OCI-LY3 (cell line): Measurements from ENCODE around the gene MCAT.
A peak's percentile ranks its signal among the peaks of the same experiment; 100 is the strongest.

Experiments
- H2AFZ ChIP-seq: fragments of 200-600, 300-600 bp; shearing (Covaris generic); 2 replicates; pipeline ENCODE4 v1.6.0; 2014; ENCODE audit warnings: antibody characterized with exemption, low read depth, low read length
- H3K27ac ChIP-seq: fragments of 200-600, 300-600 bp; sonication (generic); 2 replicates; pipeline ENCODE4 v1.5.1; 2014; ENCODE audit warnings: mild to moderate bottlenecking, low read length, moderate library complexity, mixed read lengths
- H3K27me3 ChIP-seq: fragments of 200-600, 300-600 bp; sonication (generic); 2 replicates; pipeline ENCODE4 v1.6.1; 2014; ENCODE audit warnings: low read depth, low read length, mixed read lengths
- H3K36me3 ChIP-seq: fragments of 200-600, 300-600 bp; sonication (generic); replicated peaks from 2 replicates; pipeline ENCODE3; 2014; ENCODE audit warnings: low read depth, low read length, mixed read lengths
- H3K4me1 ChIP-seq: fragments of 300-600, 200-600 bp; sonication (generic); 2 replicates; pipeline ENCODE4 v1.6.1; 2014; ENCODE audit warnings: low read length, mixed read lengths
- H3K4me2 ChIP-seq: fragments of 200-600, 300-600 bp; sonication (generic); 2 replicates; pipeline ENCODE4 v1.6.1; 2014; ENCODE audit warnings: low read length, mixed read lengths
- H3K4me3 ChIP-seq: fragments of 300-600, 200-600 bp; sonication (generic); 2 replicates; pipeline ENCODE4 v1.5.1; 2014; ENCODE audit warnings: antibody characterized with exemption, mild to moderate bottlenecking, low read length, moderate library complexity
- H3K79me2 ChIP-seq: fragments of 300-600, 200-600 bp; shearing (Covaris generic); 2 replicates; pipeline ENCODE4 v1.6.1; 2014; ENCODE audit warnings: mild to moderate bottlenecking, low read length, mixed read lengths
- H3K9ac ChIP-seq: fragments of 300-600, 200-600 bp; shearing (Covaris generic); 2 replicates; pipeline ENCODE4 v1.6.0; 2014; ENCODE audit warnings: mild to moderate bottlenecking, low read length, moderate library complexity
- H3K9me3 ChIP-seq: fragments of 200-600, 300-600 bp; shearing (Covaris generic); 2 replicates; pipeline ENCODE4 v1.6.1; 2014; ENCODE audit warnings: low read length, mixed read lengths; ENCODE audit not compliant: insufficient read depth
- H4K20me1 ChIP-seq: fragments of 200-600, 300-600 bp; sonication (generic); 2 replicates; pipeline ENCODE4 v1.6.1; 2016; ENCODE audit warnings: low read length, mixed read lengths; ENCODE audit not compliant: insufficient read depth
- CTCF ChIP-seq: fragments of 200-600, 300-600 bp; sonication (generic); IDR thresholded peaks from 2 replicates; pipeline ENCODE4 v1.5.1; 2014; ENCODE audit warnings: antibody characterized with exemption, low read length, low read depth
- EZH2phosphoT487 ChIP-seq: fragments of 200-600 bp; shearing (Covaris generic); IDR thresholded peaks from 2 replicates; pipeline ENCODE4 v1.6.1; 2018; ENCODE audit warnings: antibody characterized with exemption, mixed run types, low read depth

Gene MCAT

DNA sequence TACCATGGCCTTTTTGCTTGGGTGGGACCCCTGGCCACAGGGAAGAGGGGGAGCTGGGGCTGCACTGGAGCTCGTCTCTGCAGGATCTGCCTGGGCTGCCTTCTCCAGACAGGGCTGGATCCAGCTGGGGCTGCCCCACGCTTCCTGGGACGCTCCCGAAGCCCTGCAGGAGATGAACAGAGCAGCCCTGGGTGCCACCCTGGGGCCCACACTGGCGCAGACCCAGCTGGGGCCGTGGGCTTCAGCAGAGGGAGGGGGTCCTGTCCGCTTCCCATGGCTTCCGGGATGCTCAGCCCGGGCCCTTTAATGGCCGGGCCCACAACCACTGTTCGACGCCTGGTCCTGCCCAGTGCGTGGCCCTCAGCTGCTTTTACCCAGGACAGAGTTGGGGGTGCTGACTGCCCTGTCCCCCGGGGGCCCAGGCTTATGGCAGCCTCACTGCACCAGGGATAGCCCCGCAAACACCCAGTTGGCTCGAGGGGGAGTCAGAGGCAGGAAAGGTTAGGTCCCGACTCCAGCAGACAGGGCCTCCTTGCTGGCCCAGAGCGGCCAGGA lies 20.1 kb upstream of the MCAT start:
- Histone ChIP-seq H3K36me3 (no peaks in the 10 kb centered on the region), H3K27ac (no peak overlapping the region), H3K9ac (no peak overlapping the region), H3K4me3 (no peak overlapping the region), H3K4me1 (no peaks in the 10 kb centered on the region), H2AFZ (no peak overlapping the region), H4K20me1 (no peaks in the 10 kb centered on the region), H3K4me2 (no peak overlapping the region), H3K27me3 (no peaks in the 10 kb centered on the region), H3K79me2 (no peaks in the 10 kb centered on the region), H3K9me3 (no peaks in the 10 kb centered on the region)
- TF ChIP-seq EZH2phosphoT487 (no peak), CTCF (no peak)

DNA sequence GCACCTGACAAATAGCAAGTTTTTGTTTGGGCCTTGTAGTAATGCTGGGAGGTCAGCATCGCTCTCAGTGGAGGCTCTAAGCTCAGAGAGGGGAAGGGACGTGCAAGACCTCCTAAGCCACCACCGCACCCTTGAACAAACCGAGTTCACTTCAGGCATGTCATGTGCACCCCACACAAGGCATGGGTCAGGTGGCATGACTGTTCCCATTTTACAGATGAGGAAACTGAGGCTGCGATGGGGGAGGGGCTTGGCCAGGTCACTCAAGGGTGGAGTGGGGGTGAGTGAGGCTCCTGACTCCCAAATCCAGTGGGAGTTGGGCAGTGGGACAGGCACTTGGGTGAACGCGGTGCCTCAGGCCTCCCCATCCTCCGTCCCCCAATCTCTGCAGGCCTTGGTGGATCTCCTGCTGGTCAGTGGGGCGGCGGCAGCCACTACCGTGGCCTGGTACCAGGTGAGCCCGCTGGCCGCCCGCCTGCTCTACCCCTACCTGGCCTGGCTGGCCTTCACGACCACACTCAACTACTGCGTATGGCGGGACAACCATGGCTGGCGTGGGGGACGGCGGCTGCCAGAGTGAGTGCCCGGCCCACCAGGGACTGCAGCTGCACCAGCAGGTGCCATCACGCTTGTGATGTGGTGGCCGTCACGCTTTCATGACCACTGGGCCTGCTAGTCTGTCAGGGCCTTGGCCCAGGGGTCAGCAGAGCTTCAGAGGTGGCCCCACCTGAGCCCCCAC lies 19.4 kb upstream of the MCAT start:
- H3K4me3 ChIP-seq, result no peak overlapping the region
- no peak overlapping the region for H3K4me2 ChIP-seq
- no peaks in the 10 kb centered on the region for H3K36me3 ChIP-seq
- no peak overlapping the region for H3K9ac ChIP-seq
- H3K27me3 ChIP-seq, result no peaks in the 10 kb centered on the region
- no peak overlapping the region for H3K27ac ChIP-seq
- no peaks in the 10 kb centered on the region for H4K20me1 ChIP-seq
- no peak overlapping the region for H2AFZ ChIP-seq
- H3K4me1 ChIP-seq, result no peaks in the 10 kb centered on the region
- no peaks in the 10 kb centered on the region for H3K9me3 ChIP-seq
- H3K79me2 ChIP-seq, result no peaks in the 10 kb centered on the region
- TF ChIP-seq CTCF, result no peak
- TF ChIP-seq EZH2phosphoT487, result no peak

DNA sequence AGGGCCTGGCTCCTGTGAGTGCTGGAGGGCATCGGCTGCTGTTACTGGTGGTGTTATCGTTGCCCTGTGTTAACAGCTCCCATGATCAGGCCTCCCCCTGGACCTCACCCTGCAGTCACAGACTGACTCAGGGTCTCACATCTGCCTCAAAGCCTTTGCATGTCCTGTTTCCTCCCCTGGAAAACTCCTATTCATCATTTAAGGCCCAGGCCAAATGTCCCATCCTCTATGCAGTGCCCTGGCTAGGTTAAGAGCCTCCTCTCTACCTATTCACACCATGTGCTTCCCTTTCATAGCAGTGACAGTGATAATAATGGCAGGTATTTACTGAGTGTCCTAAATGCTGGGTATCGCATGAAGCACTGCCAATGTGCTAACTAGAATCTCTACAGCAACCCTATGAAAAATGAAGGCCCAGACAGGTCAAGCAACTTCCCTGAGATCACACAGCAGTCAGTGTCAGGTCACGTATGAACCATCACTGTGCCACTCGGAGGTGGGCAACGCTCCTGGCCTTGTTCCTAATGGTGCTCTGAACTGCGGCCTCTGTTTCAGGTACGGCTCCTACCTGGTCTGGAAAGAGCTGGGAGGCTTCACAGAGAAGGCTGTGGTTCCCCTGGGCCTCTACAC lies 17.4 kb upstream of the MCAT start:
- Histone ChIP-seq H3K27me3 (no peaks in the 10 kb centered on the region), H3K79me2 (no peaks in the 10 kb centered on the region), H3K27ac (no peak overlapping the region), H3K9ac (no peak overlapping the region), H3K36me3 (no peaks in the 10 kb centered on the region), H4K20me1 (no peaks in the 10 kb centered on the region), H2AFZ (no peak overlapping the region), H3K9me3 (no peaks in the 10 kb centered on the region), H3K4me1 (no peaks in the 10 kb centered on the region), H3K4me2 (no peak overlapping the region), H3K4me3 (no peak overlapping the region)
- no peak for TF ChIP-seq EZH2phosphoT487
- TF ChIP-seq CTCF, result no peak

GRCh38 chr22:43159484-43160178 lies 16.4 kb upstream of the MCAT start:
- Histone ChIP-seq H3K79me2 (no peaks in the 10 kb centered on the region), H3K9me3 (no peaks in the 10 kb centered on the region), H2AFZ (no peak overlapping the region), H3K27ac (no peak overlapping the region), H3K36me3 (no peaks in the 10 kb centered on the region), H3K4me1 (no peaks in the 10 kb centered on the region), H4K20me1 (no peaks in the 10 kb centered on the region), H3K4me2 (no peak overlapping the region), H3K4me3 (no peak overlapping the region), H3K9ac (no peak overlapping the region), H3K27me3 (no peaks in the 10 kb centered on the region)
- TF ChIP-seq EZH2phosphoT487 (no peak), CTCF (peak; percentile 37)
